Measurements from ENCODE around the gene TAS2R50. TPM values are rescaled to one million over a fixed set of nuclear protein-coding genes. Genes with fewer than 3 reads are reported as not detected.

The TAS2R50 gene
- total RNA-seq, 4 donors from 2014 or later, result 4.1 to 7.1 (median 4.9) TPM; not detected in 1

- no peak for TF ChIP-seq POLR2AphosphoS5 (IDR thresholded peaks at IDR 0.05)
- TF ChIP-seq POLR2A (IDR thresholded peaks at IDR 0.05), result no peak
- TF ChIP-seq CTCF (IDR thresholded peaks at IDR 0.05), result no peak
- TF ChIP-seq EP300 (IDR thresholded peaks at IDR 0.05; ENCODE audit: low read depth), result no peak
- in situ Hi-C loops (cut with MboI; ENCODE audit: low pct_ligation_motif_present in 1 of 4, low pct_unique_long_range_greater_than_20kb in 1 of 4, low sequenced_read_pairs in 3 of 4), result no loop called here
Observed at GRCh38 chr12:10957741-10958140, 29.0 kb downstream of the TAS2R50 start.

GRCh38 chr12:10956085-10956484, 30.6 kb downstream of the TAS2R50 start:
- peaks cover 5 to 7% of the 10 kb centered on the region in 2 donors for H3K9me3 ChIP-seq
- no peak for DNase-seq
- TF ChIP-seq EP300 (IDR thresholded peaks at IDR 0.05; ENCODE audit: low read depth) (no peak), POLR2A (IDR thresholded peaks at IDR 0.05) (no peak), POLR2AphosphoS5 (IDR thresholded peaks at IDR 0.05) (no peak), CTCF (IDR thresholded peaks at IDR 0.05) (no peak)
- no peaks in the 10 kb centered on the region for H3K27me3 ChIP-seq
- H3K27ac ChIP-seq, result no peak overlapping the region
- intact Hi-C loops (cut with DNase I; ENCODE audit: low total_unique reads), result no loop called here
- no peak overlapping the region for H3K4me3 ChIP-seq
- in situ Hi-C loops (cut with MboI; ENCODE audit: low pct_ligation_motif_present in 1 of 4, low pct_unique_long_range_greater_than_20kb in 1 of 4, low sequenced_read_pairs in 3 of 4), result no loop called here
- H3K4me1 ChIP-seq, result no peaks in the 10 kb centered on the region
- H3K36me3 ChIP-seq, result no peaks in the 10 kb centered on the region

More at GRCh38 chr12:10957741-10958140, 29.0 kb downstream of the TAS2R50 start:
- Histone ChIP-seq H3K9me3 (peaks cover 5 to 7% of the 10 kb centered on the region in 2 donors), H3K27me3 (no peaks in the 10 kb centered on the region), H3K27ac (no peak overlapping the region), H3K4me1 (no peaks in the 10 kb centered on the region), H3K4me3 (no peak overlapping the region), H3K36me3 (no peaks in the 10 kb centered on the region)
- intact Hi-C loops (cut with DNase I; ENCODE audit: low total_unique reads), result no loop called here
- DNase-seq, result no peak

GRCh38 chr12:10952645-10953044, 34.1 kb downstream of the TAS2R50 start:
- peaks cover 5 to 7% of the 10 kb centered on the region in 2 donors for H3K9me3 ChIP-seq
- no peak overlapping the region for H3K27ac ChIP-seq
- intact Hi-C loops (cut with DNase I; ENCODE audit: low total_unique reads) (no loop called here), in situ Hi-C loops (cut with MboI; ENCODE audit: low pct_ligation_motif_present in 1 of 4, low pct_unique_long_range_greater_than_20kb in 1 of 4, low sequenced_read_pairs in 3 of 4) (no loop called here)
- H3K36me3 ChIP-seq, result no peaks in the 10 kb centered on the region
- 70 to 100% methylated on average over 1 to 4 of the region's 4 CpGs for WGBS, 2 donors (ENCODE audit: low coverage in 1 of 2)
- no peaks in the 10 kb centered on the region for H3K27me3 ChIP-seq
- DNase-seq, result no peak
- H3K4me1 ChIP-seq, result no peaks in the 10 kb centered on the region
- TF ChIP-seq EP300 (IDR thresholded peaks at IDR 0.05; ENCODE audit: low read depth) (no peak), POLR2AphosphoS5 (IDR thresholded peaks at IDR 0.05) (no peak), CTCF (IDR thresholded peaks at IDR 0.05) (no peak), POLR2A (IDR thresholded peaks at IDR 0.05) (no peak)
- no peak overlapping the region for H3K4me3 ChIP-seq

GRCh38 chr12:10943167-10943566, 43.5 kb downstream of the TAS2R50 start:
- in situ Hi-C loops (cut with MboI; ENCODE audit: low pct_ligation_motif_present in 1 of 4, low pct_unique_long_range_greater_than_20kb in 1 of 4, low sequenced_read_pairs in 3 of 4), result no loop called here
- 96 to 100% methylated on average over 2 of the region's 2 CpGs for WGBS, 2 donors (ENCODE audit: low coverage in 1 of 2)

More at GRCh38 chr12:10943167-10943566, 43.5 kb downstream of the TAS2R50 start:
- Histone ChIP-seq H3K36me3 (no peaks in the 10 kb centered on the region), H3K9me3 (peaks cover 0 to 7% of the 10 kb centered on the region in 2 donors), H3K27me3 (no peaks in the 10 kb centered on the region), H3K4me3 (no peak overlapping the region), H3K4me1 (no peaks in the 10 kb centered on the region), H3K27ac (no peak overlapping the region)
- no peak for TF ChIP-seq EP300 (IDR thresholded peaks at IDR 0.05; ENCODE audit: low read depth)
- TF ChIP-seq CTCF (IDR thresholded peaks at IDR 0.05), result no peak
- TF ChIP-seq POLR2AphosphoS5 (IDR thresholded peaks at IDR 0.05), result no peak
- TF ChIP-seq POLR2A (IDR thresholded peaks at IDR 0.05), result no peak
- intact Hi-C loops (cut with DNase I; ENCODE audit: low total_unique reads), result no loop called here
- DNase-seq, result no peak
